Endodermal cell (in vitro differentiated cells): Measurements from ENCODE around the gene TCF7. TPM values are rescaled to one million over a fixed set of nuclear protein-coding genes. Genes with fewer than 3 reads are reported as not detected.

Experiments used
- DNase-seq: peaks from one replicate; pipeline ENCODE4 v3.0.0-alpha.2; 2017
- H3K27ac ChIP-seq: 2 replicates; pipeline ENCODE4 v1.5.1; 2013; ENCODE audit warnings: mild to moderate bottlenecking, low read depth, low read length, moderate library complexity
- H3K27me3 ChIP-seq: 2 replicates; pipeline ENCODE4 v1.6.1; 2013; ENCODE audit warnings: mild to moderate bottlenecking, low read length, moderate library complexity; ENCODE audit not compliant: insufficient read depth, control insufficient read depth, poor library complexity, severe bottlenecking
- H3K36me3 ChIP-seq: 2 replicates; pipeline ENCODE4 v1.7.0; 2013; ENCODE audit warnings: mild to moderate bottlenecking, low read length, moderate library complexity; ENCODE audit not compliant: control insufficient read depth, insufficient read depth
- H3K4me1 ChIP-seq: one replicate; pipeline ENCODE4 v1.7.0; 2013; ENCODE audit warnings: low read length; ENCODE audit not compliant: control insufficient read depth, insufficient read depth
- H3K4me3 ChIP-seq: 2 replicates; pipeline ENCODE4 v1.5.1; 2013; ENCODE audit warnings: mild to moderate bottlenecking, low read length, moderate library complexity
- H3K9ac ChIP-seq: 2 replicates; pipeline ENCODE4 v1.6.1; 2013; ENCODE audit warnings: mild to moderate bottlenecking, low read length, moderate library complexity; ENCODE audit not compliant: poor library complexity, severe bottlenecking; ENCODE audit errors: extremely low read depth
- H3K9me3 ChIP-seq: 2 replicates; pipeline ENCODE4 v1.6.1; 2013; ENCODE audit warnings: mild to moderate bottlenecking, low read length, moderate library complexity; ENCODE audit not compliant: control insufficient read depth
- H3K27ac Mint-ChIP-seq: 2 replicates; pipeline ENCODE4 v1.8.0; 2020; ENCODE audit warnings: mixed read lengths
- H3K27me3 Mint-ChIP-seq: 2 replicates; pipeline ENCODE4 v1.8.0; 2021; ENCODE audit warnings: mild to moderate bottlenecking, mixed read lengths; ENCODE audit not compliant: insufficient read depth
- H3K36me3 Mint-ChIP-seq: 2 replicates; pipeline ENCODE4 v1.8.0; 2020; ENCODE audit warnings: low read depth, mixed read lengths
- H3K4me1 Mint-ChIP-seq: 2 replicates; pipeline ENCODE4 v1.8.0; 2020; ENCODE audit warnings: mixed read lengths
- H3K4me3 Mint-ChIP-seq: 2 replicates; pipeline ENCODE4 v1.8.0; 2020; ENCODE audit warnings: mild to moderate bottlenecking, moderate library complexity, mixed read lengths
- H3K9me3 Mint-ChIP-seq: 2 replicates; pipeline ENCODE4 v1.8.0; 2020; ENCODE audit warnings: mild to moderate bottlenecking, mixed read lengths
- WGBS, 2 experiments: methylation state at CpG; one replicate each; pipeline versions ENCODE4 v1.1.5 to v1.1.7; 2013; ENCODE audit warnings: missing lambda C conversion rate in 2 of 2, mixed read lengths in 1 of 2; ENCODE audit not compliant: insufficient coverage in 1 of 2, insufficient read length in 1 of 2; 5-methylcytosine and 5-hydroxymethylcytosine counted together
- total RNA-seq, 2 donors: library from RNA; stranded (reverse); fragmentation: NEBNext Ultra II Directional in 1 of 2; extraction: Animal tissue kit (Norgen Biotek cat#: 25700) in 1 of 2; gene quantifications; 2 replicates in 1 of 2; 3 replicates in 1 of 2; pipeline ENCODE4 v1.2.1, GENCODE V29; 2021
- TF ChIP-seq, protein P1 (sequence below): fragments of 200-600 bp; sonication (generic); conservative IDR thresholded peaks from 2 replicates; pipeline ENCODE4 v1.5.0; 2021; ENCODE audit warnings: antibody characterized with exemption, mild to moderate bottlenecking

The TCF7 gene
- total RNA-seq, 2 donors from 2014 or later, result 14.9 to 19.4 TPM

- WGBS, 2 experiments, result 91 to 93% methylated on average over 2 to 16 of the region's 16 CpGs
- no peaks in the 10 kb centered on the region for H3K27me3 Mint-ChIP-seq
- H3K4me1 ChIP-seq, result no peaks in the 10 kb centered on the region
- H3K27ac Mint-ChIP-seq, result no peak overlapping the region
- DNase-seq, result peak; percentile 76
- no peak overlapping the region for H3K4me3 ChIP-seq
- TF ChIP-seq, protein P1, sequence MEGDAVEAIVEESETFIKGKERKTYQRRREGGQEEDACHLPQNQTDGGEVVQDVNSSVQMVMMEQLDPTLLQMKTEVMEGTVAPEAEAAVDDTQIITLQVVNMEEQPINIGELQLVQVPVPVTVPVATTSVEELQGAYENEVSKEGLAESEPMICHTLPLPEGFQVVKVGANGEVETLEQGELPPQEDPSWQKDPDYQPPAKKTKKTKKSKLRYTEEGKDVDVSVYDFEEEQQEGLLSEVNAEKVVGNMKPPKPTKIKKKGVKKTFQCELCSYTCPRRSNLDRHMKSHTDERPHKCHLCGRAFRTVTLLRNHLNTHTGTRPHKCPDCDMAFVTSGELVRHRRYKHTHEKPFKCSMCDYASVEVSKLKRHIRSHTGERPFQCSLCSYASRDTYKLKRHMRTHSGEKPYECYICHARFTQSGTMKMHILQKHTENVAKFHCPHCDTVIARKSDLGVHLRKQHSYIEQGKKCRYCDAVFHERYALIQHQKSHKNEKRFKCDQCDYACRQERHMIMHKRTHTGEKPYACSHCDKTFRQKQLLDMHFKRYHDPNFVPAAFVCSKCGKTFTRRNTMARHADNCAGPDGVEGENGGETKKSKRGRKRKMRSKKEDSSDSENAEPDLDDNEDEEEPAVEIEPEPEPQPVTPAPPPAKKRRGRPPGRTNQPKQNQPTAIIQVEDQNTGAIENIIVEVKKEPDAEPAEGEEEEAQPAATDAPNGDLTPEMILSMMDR, result peak; percentile 58
- no peak overlapping the region for H3K4me3 Mint-ChIP-seq
- no peak overlapping the region for H3K9ac ChIP-seq
- no peak overlapping the region for H3K27ac ChIP-seq
- peaks cover 5% of the 10 kb centered on the region for H3K36me3 ChIP-seq
- H3K36me3 Mint-ChIP-seq, result peaks cover 16% of the 10 kb centered on the region
- no peaks in the 10 kb centered on the region for H3K27me3 ChIP-seq
- H3K9me3 Mint-ChIP-seq, result no peaks in the 10 kb centered on the region
- no peaks in the 10 kb centered on the region for H3K9me3 ChIP-seq
- peaks cover 5% of the 10 kb centered on the region for H3K4me1 Mint-ChIP-seq
Measured at GRCh38 chr5:134132372-134133187, 18.1 kb downstream of the TCF7 start.

GRCh38 chr5:134133188-134133994 is 18.9 kb downstream of the TCF7 start:
- peaks cover 16% of the 10 kb centered on the region for H3K36me3 Mint-ChIP-seq
- H3K4me1 ChIP-seq, result no peaks in the 10 kb centered on the region
- H3K4me3 ChIP-seq, result no peak overlapping the region
- no peaks in the 10 kb centered on the region for H3K9me3 Mint-ChIP-seq
- H3K27ac Mint-ChIP-seq, result no peak overlapping the region
- peak; percentile 43 for DNase-seq
- peaks cover 5% of the 10 kb centered on the region for H3K4me1 Mint-ChIP-seq
- H3K36me3 ChIP-seq, result peaks cover 6% of the 10 kb centered on the region
- H3K4me3 Mint-ChIP-seq, result no peak overlapping the region
- no peaks in the 10 kb centered on the region for H3K9me3 ChIP-seq
- 95 to 98% methylated on average over 7 to 9 of the region's 9 CpGs for WGBS, 2 experiments
- no peaks in the 10 kb centered on the region for H3K27me3 Mint-ChIP-seq
- H3K27ac ChIP-seq, result no peak overlapping the region
- TF ChIP-seq, protein P1, result no peak
- no peak overlapping the region for H3K9ac ChIP-seq
- H3K27me3 ChIP-seq, result no peaks in the 10 kb centered on the region

DNA sequence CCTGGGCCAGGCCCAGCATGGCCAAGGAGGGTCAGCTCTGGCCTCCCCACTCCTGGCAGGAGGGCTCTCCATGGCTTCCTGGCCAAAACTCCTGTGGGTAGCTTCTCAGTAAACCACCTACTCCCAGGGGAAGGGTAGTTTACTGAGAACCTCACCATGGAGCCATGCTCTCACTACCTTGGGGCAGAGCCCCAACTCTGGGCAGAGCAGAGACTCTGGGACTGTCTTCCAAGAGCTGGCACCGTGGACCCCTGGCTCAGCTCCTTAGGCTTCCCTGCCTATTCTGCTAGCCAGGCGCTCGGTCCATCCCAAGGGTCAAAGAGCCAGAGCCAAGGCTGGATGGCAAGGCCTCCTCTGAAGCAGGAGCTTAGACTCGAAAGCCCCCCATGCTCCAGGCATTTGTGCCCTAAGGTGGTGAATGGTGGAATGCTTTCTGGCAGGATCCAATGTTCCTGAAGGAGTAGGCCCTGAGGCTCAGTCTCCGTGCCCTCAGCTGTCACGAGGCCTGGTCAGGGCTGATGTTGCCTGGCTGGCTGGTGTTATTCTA is 19.6 kb downstream of the TCF7 start:
- H3K9me3 Mint-ChIP-seq, result no peaks in the 10 kb centered on the region
- H3K4me3 Mint-ChIP-seq, result no peak overlapping the region
- no peak overlapping the region for H3K27ac Mint-ChIP-seq
- no peak overlapping the region for H3K4me3 ChIP-seq
- no peaks in the 10 kb centered on the region for H3K9me3 ChIP-seq
- no peak overlapping the region for H3K9ac ChIP-seq
- H3K27me3 ChIP-seq, result no peaks in the 10 kb centered on the region
- peak; percentile 39 for DNase-seq
- peaks cover 13% of the 10 kb centered on the region for H3K36me3 ChIP-seq
- peaks cover 5% of the 10 kb centered on the region for H3K4me1 Mint-ChIP-seq
- H3K27ac ChIP-seq, result no peak overlapping the region
- WGBS, 2 experiments, result 94 to 100% methylated on average over 5 to 6 of the region's 6 CpGs
- no peaks in the 10 kb centered on the region for H3K4me1 ChIP-seq
- no peaks in the 10 kb centered on the region for H3K27me3 Mint-ChIP-seq
- peaks cover 13% of the 10 kb centered on the region for H3K36me3 Mint-ChIP-seq
- TF ChIP-seq, protein P1, result no peak
